Measurements from ENCODE around the gene IL31RA.

The IL31RA gene

GRCh38 chr5:55860709-55861108, 9.6 kb downstream of the IL31RA start:
- Histone ChIP-seq H3K4me1 (ENCODE audit: control insufficient read depth, low read depth, low read length) (no peaks in the 10 kb centered on the region), H3K36me3 (ENCODE audit: control insufficient read depth, low read depth, low read length) (no peaks in the 10 kb centered on the region), H3K27me3 (ENCODE audit: control insufficient read depth, insufficient read depth, low read length) (no peaks in the 10 kb centered on the region), H3K4me3 (ENCODE audit: low read length) (no peak overlapping the region), H3K27ac (ENCODE audit: low read length) (no peak overlapping the region), H3K9me3 (ENCODE audit: control insufficient read depth, low read depth, low read length) (no peaks in the 10 kb centered on the region), H3K9ac (ENCODE audit: low read length) (no peak overlapping the region)

GRCh38 chr5:55864606-55865541, 13.7 kb downstream of the IL31RA start:
- Histone ChIP-seq H3K9ac (ENCODE audit: low read length) (no peak overlapping the region), H3K4me3 (ENCODE audit: low read length) (no peak overlapping the region), H3K27me3 (ENCODE audit: control insufficient read depth, insufficient read depth, low read length) (no peaks in the 10 kb centered on the region), H3K36me3 (ENCODE audit: control insufficient read depth, low read depth, low read length) (no peaks in the 10 kb centered on the region), H3K4me1 (ENCODE audit: control insufficient read depth, low read depth, low read length) (no peaks in the 10 kb centered on the region), H3K27ac (ENCODE audit: low read length) (no peak overlapping the region), H3K9me3 (ENCODE audit: control insufficient read depth, low read depth, low read length) (no peaks in the 10 kb centered on the region)

GRCh38 chr5:55865831-55866230, 14.7 kb downstream of the IL31RA start:
- H3K9me3 ChIP-seq (ENCODE audit: control insufficient read depth, low read depth, low read length): no peaks in the 10 kb centered on the region
- no peak overlapping the region for H3K4me3 ChIP-seq (ENCODE audit: low read length)
- no peaks in the 10 kb centered on the region for H3K36me3 ChIP-seq (ENCODE audit: control insufficient read depth, low read depth, low read length)
- no peaks in the 10 kb centered on the region for H3K4me1 ChIP-seq (ENCODE audit: control insufficient read depth, low read depth, low read length)
- H3K9ac ChIP-seq (ENCODE audit: low read length): no peak overlapping the region
- H3K27me3 ChIP-seq (ENCODE audit: control insufficient read depth, insufficient read depth, low read length): no peaks in the 10 kb centered on the region
- no peak overlapping the region for H3K27ac ChIP-seq (ENCODE audit: low read length)

- Histone ChIP-seq H3K36me3 (ENCODE audit: control insufficient read depth, low read depth, low read length) (no peaks in the 10 kb centered on the region), H3K27ac (ENCODE audit: low read length) (no peak overlapping the region), H3K9ac (ENCODE audit: low read length) (no peak overlapping the region), H3K4me1 (ENCODE audit: control insufficient read depth, low read depth, low read length) (no peaks in the 10 kb centered on the region), H3K9me3 (ENCODE audit: control insufficient read depth, low read depth, low read length) (no peaks in the 10 kb centered on the region), H3K27me3 (ENCODE audit: control insufficient read depth, insufficient read depth, low read length) (no peaks in the 10 kb centered on the region), H3K4me3 (ENCODE audit: low read length) (no peak overlapping the region)
Measured at GRCh38 chr5:55866485-55866884, 15.3 kb downstream of the IL31RA start.

GRCh38 chr5:55866934-55867333, 15.8 kb downstream of the IL31RA start:
- no peaks in the 10 kb centered on the region for H3K27me3 ChIP-seq (ENCODE audit: control insufficient read depth, insufficient read depth, low read length)
- H3K36me3 ChIP-seq (ENCODE audit: control insufficient read depth, low read depth, low read length): no peaks in the 10 kb centered on the region
- no peaks in the 10 kb centered on the region for H3K9me3 ChIP-seq (ENCODE audit: control insufficient read depth, low read depth, low read length)
- H3K4me1 ChIP-seq (ENCODE audit: control insufficient read depth, low read depth, low read length): no peaks in the 10 kb centered on the region
- no peak overlapping the region for H3K4me3 ChIP-seq (ENCODE audit: low read length)
- H3K9ac ChIP-seq (ENCODE audit: low read length): no peak overlapping the region
- H3K27ac ChIP-seq (ENCODE audit: low read length): no peak overlapping the region

- no peaks in the 10 kb centered on the region for H3K27me3 ChIP-seq (ENCODE audit: control insufficient read depth, insufficient read depth, low read length)
- H3K4me1 ChIP-seq (ENCODE audit: control insufficient read depth, low read depth, low read length): no peaks in the 10 kb centered on the region
- no peaks in the 10 kb centered on the region for H3K9me3 ChIP-seq (ENCODE audit: control insufficient read depth, low read depth, low read length)
- H3K27ac ChIP-seq (ENCODE audit: low read length): no peak overlapping the region
- no peaks in the 10 kb centered on the region for H3K36me3 ChIP-seq (ENCODE audit: control insufficient read depth, low read depth, low read length)
- H3K9ac ChIP-seq (ENCODE audit: low read length): no peak overlapping the region
- no peak overlapping the region for H3K4me3 ChIP-seq (ENCODE audit: low read length)
Measured at GRCh38 chr5:55868846-55869245, 17.7 kb downstream of the IL31RA start.

- Histone ChIP-seq H3K27ac (ENCODE audit: low read length) (no peak overlapping the region), H3K36me3 (ENCODE audit: control insufficient read depth, low read depth, low read length) (no peaks in the 10 kb centered on the region), H3K4me1 (ENCODE audit: control insufficient read depth, low read depth, low read length) (no peaks in the 10 kb centered on the region), H3K4me3 (ENCODE audit: low read length) (no peak overlapping the region), H3K27me3 (ENCODE audit: control insufficient read depth, insufficient read depth, low read length) (no peaks in the 10 kb centered on the region), H3K9me3 (ENCODE audit: control insufficient read depth, low read depth, low read length) (no peaks in the 10 kb centered on the region), H3K9ac (ENCODE audit: low read length) (no peak overlapping the region)
Measured at GRCh38 chr5:55869847-55870246, 18.7 kb downstream of the IL31RA start.

GRCh38 chr5:55873234-55873633, 22.1 kb downstream of the IL31RA start:
- Histone ChIP-seq H3K9ac (ENCODE audit: low read length) (no peak overlapping the region), H3K9me3 (ENCODE audit: control insufficient read depth, low read depth, low read length) (no peaks in the 10 kb centered on the region), H3K36me3 (ENCODE audit: control insufficient read depth, low read depth, low read length) (no peaks in the 10 kb centered on the region), H3K27me3 (ENCODE audit: control insufficient read depth, insufficient read depth, low read length) (no peaks in the 10 kb centered on the region), H3K27ac (ENCODE audit: low read length) (no peak overlapping the region), H3K4me1 (ENCODE audit: control insufficient read depth, low read depth, low read length) (no peaks in the 10 kb centered on the region), H3K4me3 (ENCODE audit: low read length) (no peak overlapping the region)

GRCh38 chr5:55877655-55878054, 26.5 kb downstream of the IL31RA start:
- Histone ChIP-seq H3K27ac (ENCODE audit: low read length) (no peak overlapping the region), H3K9me3 (ENCODE audit: control insufficient read depth, low read depth, low read length) (no peaks in the 10 kb centered on the region), H3K4me3 (ENCODE audit: low read length) (no peak overlapping the region), H3K36me3 (ENCODE audit: control insufficient read depth, low read depth, low read length) (no peaks in the 10 kb centered on the region), H3K9ac (ENCODE audit: low read length) (no peak overlapping the region), H3K4me1 (ENCODE audit: control insufficient read depth, low read depth, low read length) (no peaks in the 10 kb centered on the region), H3K27me3 (ENCODE audit: control insufficient read depth, insufficient read depth, low read length) (no peaks in the 10 kb centered on the region)

GRCh38 chr5:55880453-55880852, 29.3 kb downstream of the IL31RA start:
- Histone ChIP-seq H3K9me3 (ENCODE audit: control insufficient read depth, low read depth, low read length) (no peaks in the 10 kb centered on the region), H3K27me3 (ENCODE audit: control insufficient read depth, insufficient read depth, low read length) (no peaks in the 10 kb centered on the region)

GRCh38 chr5:55885359-55885758, 34.2 kb downstream of the IL31RA start:
- H3K4me3 ChIP-seq (ENCODE audit: low read length): no peak overlapping the region
- H3K9ac ChIP-seq (ENCODE audit: low read length): no peak overlapping the region
- H3K4me1 ChIP-seq (ENCODE audit: control insufficient read depth, low read depth, low read length): no peaks in the 10 kb centered on the region
- H3K36me3 ChIP-seq (ENCODE audit: control insufficient read depth, low read depth, low read length): no peaks in the 10 kb centered on the region
- H3K27ac ChIP-seq (ENCODE audit: low read length): no peak overlapping the region
- H3K27me3 ChIP-seq (ENCODE audit: control insufficient read depth, insufficient read depth, low read length): no peaks in the 10 kb centered on the region
- H3K9me3 ChIP-seq (ENCODE audit: control insufficient read depth, low read depth, low read length): no peaks in the 10 kb centered on the region

More at GRCh38 chr5:55880453-55880852, 29.3 kb downstream of the IL31RA start:
- no peak overlapping the region for H3K4me3 ChIP-seq (ENCODE audit: low read length)
- H3K9ac ChIP-seq (ENCODE audit: low read length): no peak overlapping the region
- no peaks in the 10 kb centered on the region for H3K4me1 ChIP-seq (ENCODE audit: control insufficient read depth, low read depth, low read length)
- H3K36me3 ChIP-seq (ENCODE audit: control insufficient read depth, low read depth, low read length): no peaks in the 10 kb centered on the region
- no peak overlapping the region for H3K27ac ChIP-seq (ENCODE audit: low read length)

GRCh38 chr5:55888205-55888604, 37.0 kb downstream of the IL31RA start:
- Histone ChIP-seq H3K9me3 (ENCODE audit: control insufficient read depth, low read depth, low read length) (no peaks in the 10 kb centered on the region), H3K36me3 (ENCODE audit: control insufficient read depth, low read depth, low read length) (no peaks in the 10 kb centered on the region), H3K27me3 (ENCODE audit: control insufficient read depth, insufficient read depth, low read length) (no peaks in the 10 kb centered on the region), H3K9ac (ENCODE audit: low read length) (no peak overlapping the region), H3K4me1 (ENCODE audit: control insufficient read depth, low read depth, low read length) (no peaks in the 10 kb centered on the region), H3K4me3 (ENCODE audit: low read length) (no peak overlapping the region), H3K27ac (ENCODE audit: low read length) (no peak overlapping the region)

All from iPS-18a (cell line).